ENCODE data around the gene MAP4K5.
"Not testable (repeated sequence)": the region's sequence is repeated elsewhere in the genome, so short reads cannot be mapped to it uniquely, and the experiment has no call there.

Gene MAP4K5

DNA sequence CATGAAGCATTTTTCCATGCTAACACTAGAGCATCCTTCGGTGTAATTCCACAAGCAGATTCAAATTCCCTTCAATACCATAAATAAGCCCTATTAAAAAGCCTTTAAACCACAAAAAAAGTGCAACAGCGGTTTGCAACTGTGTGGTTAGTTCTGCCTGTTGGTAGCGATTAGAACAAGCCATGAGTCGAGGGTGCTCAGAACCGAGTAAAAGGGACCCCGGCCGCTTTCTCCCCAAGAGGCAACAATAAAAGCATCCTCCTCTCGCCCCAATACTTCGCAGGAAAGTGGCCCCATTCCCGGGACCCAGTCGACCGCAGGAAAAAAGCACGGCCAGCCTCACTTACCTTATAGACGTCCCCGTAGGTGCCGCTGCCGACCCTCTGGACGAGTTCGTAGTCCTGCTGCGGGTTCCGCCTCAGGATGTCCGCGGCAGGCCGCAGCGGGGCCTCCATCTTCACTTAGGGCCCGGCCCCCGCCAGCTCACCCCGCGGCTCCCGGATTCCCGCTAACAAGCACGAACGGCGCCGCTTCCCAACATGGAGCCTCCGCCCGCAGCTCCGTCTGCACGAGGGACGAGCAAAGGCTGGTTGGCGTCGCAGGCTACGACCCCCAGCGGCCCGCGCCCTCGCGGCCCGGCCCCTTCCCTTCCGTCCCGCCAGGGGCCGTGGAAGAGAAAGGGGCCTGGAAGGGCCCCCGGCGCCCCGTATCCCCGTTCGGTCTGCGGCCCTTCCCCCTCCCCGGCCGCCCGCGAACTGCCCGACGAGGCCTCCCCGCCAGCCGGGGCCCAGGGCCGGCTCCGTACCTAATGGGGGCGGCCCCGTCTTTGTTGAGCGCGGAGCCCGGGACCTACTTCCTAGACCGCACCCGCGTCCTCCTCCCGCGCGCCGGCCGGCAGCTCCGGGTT lies 521 bp downstream of the MAP4K5 start:
- peak; percentile 18 for DNase-seq

DNA sequence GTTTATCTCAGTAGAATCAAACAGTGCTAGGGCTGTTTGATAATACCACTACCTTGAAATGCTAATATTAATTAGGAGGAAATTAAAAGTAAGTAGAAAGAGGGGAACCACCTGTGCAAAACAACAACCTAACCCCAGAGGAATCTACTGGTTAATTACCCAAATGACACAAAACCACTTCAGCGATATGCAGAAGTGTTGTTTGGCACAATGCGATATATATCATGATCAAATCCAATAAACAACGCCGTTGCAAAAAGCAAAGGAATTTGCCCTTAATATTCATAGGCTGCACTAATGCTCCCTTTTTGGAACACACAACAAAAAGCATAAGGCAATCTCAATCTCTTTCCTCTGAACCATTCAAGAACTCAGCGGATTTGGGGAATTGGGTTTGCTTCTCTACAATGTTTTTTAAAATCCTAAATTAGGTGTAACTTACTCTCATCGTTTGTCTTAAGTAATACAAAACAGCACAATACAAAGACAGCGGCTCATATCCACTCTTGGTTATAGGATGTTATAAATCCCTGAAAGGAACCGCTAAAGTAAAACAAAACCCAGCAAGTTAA lies 1.5 kb downstream of the MAP4K5 start:
- no peak for DNase-seq

DNA sequence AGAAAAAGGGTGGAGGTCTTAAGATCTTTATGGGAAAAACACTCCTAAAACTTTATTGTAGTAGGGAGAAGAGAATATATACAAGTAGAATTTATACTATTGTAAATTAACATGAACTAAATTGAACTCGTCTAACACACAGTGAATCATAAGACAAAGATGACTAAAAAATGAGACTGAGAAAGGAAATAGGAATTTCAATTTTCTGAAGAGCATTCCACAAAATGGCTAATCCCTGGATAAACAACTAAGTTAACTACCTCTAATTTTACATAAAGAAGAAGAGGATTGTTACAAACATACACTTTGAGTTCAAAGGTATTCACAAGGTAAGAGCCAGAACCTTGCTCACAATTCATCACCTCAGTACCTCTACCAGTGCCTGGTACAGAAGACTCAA lies 2.0 kb downstream of the MAP4K5 start:
- DNase-seq = no peak

DNA sequence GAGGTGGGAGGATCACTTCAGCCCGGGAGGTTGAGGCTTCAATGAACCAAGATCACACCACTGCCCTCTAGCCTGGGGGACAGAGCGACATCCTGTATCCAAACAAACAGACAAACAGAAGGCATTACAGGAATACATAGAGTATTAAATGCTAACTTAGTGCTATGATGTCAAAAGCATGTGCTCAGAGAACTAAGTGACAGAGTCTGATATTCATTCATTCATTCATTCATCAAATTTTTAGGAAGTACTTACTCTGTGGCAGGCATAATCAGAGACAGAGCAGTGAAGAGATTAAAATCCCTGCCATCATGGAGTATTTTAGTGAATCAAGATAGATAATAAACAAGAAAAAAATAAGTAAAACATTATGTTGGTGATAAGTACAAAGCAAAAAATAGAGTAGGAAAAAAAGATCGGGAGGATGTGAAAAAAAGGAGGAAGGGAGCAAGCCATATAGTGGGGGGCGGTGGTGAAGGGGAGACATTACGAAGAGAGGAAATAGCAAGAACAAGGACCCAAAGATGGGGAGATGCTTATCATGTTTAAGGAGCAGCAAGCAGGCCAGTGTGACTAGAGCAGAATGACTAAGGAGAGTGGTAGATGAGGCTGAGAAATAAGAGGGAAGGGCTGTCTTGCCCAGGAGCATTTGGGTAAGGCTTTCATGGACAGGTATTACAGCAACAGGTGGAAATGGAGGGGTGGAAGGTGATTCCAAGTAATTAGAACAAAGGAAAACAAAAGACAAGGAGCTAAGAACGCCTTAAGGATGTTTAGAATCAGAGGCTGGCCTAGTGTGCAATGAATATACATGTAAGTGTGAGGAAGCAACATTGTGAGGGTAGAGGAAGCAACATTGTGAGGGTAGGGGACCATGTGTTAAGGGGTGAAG lies 2.8 kb downstream of the MAP4K5 start:
- no peak for DNase-seq

DNA sequence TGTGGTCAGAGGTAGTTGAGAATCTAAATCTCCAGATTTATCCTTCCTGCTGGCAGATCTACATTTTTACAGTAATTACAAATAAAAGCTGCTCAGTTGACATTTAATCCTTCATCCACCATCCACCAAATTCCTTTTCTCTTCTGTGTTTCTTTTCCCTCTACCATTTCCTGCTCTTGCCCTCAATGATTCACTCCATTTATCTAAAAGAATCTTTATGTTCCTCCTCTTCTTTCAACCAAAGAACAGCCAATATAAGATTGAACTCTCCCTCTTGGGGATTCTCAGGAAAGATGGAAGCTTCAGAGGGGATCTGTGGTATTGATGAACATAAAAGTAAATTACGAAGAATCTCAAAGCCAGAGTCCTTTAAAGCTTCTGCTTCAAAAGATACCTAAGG lies 4.4 kb downstream of the MAP4K5 start:
- DNase-seq = no peak

DNA sequence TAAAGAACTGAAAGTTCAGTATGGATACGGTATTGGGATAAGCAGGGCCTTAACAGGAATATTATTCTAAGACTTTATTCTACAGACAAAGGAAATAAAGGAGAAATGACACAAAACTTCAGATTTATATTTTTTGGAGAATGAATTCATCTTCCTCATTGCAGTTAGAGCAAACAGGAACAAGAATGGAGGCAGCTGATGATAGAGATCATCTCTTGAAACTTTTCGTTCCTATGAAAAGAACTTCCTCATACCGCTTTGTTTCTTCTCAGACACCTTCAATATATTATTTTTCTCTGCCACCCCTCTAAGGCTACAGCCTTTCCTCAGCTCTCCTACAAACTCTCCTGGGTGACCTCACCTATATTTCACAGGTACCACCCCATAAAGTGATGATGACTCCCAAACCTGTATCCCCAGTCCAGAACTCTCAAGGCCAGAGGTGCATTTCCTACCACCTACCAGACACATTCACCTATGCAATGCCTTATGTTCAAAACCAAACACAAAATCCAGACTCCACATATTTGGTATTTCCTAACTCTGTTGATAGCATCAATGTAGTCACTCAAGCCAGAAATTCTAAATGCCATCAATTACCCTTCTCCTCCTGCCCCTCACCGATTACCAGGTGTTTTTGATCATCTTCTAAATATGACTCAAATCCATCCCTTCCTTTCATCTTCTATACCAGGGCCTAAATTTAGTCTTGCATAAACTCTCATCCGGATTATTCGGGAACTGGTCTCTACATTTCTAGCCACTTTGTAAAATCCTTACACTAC lies 7.4 kb downstream of the MAP4K5 start:
- no peak for DNase-seq

DNA sequence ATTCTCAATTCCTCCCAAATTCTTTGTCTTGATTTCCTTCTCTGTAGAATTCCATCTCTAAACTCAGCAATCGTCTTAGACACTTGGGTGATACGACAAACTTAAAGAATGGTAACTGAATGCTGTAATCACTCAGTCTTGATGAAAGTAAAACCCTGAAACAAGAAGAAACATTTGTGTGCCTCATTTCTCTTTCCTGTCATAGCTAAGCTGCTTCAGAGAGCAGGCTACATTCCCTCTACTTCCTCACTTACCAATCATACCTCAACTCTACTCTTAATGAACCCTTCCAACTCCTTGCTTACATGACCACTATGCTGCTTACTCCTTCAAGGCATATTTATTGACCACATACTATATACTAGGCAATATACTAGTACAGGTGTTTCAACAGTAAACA lies 8.3 kb downstream of the MAP4K5 start:
- DNase-seq = no peak

DNA sequence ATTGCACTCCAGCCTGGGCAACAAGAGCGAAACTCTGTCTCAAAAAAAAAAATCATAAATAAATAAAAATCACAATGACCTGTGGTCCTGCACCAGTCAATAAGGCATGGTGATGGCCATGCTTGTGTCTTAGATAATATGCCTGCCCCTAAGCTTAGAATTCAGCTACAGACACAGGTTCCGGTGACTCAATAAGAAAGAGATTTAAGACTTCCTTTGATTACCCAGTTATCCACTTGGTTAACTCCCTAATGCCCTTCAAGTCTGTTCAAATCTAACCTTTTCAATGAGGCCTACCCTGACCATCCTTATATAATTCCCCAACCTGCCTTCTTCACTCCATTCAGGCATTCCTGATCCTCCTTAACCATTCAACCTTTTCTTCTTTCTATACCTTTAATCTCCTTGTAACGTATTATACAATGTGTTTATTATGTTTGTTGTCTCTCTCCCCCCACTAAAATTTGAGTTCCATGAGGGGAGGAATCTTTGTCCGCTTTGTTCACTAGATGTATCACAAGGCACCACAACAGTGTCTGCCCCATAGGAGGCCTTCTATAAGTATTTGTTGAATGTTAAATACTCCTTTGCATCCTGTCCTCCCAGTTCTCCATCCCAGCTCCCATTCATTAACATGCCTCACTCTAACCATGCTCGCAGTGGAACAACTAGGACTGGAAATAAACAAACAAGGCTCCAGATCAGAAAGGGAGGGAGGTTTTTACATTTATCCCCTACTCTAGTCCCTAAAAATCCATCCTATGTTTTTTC lies 8.9 kb downstream of the MAP4K5 start:
- DNase-seq = no peak

DNA sequence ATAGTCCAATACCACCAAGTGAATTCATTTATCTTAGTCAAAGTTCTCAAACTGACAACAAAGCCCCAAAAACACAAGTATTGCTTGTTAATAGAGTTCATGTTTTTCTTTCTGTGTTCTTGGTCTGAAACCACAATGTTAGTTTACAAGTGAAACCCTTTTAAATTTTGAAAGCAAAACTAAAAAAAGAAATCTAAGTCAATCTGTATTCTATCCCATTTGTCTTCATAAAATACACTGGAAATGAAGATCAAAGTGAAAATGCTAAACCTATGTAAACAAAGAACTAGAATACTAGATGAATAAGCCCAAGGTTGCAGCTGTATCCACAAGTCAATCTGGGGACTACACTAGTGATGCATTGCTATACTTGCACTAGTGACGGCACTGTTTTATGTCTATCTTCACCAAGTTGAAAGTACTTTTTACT lies 10.4 kb downstream of the MAP4K5 start:
- no peak for DNase-seq

DNA sequence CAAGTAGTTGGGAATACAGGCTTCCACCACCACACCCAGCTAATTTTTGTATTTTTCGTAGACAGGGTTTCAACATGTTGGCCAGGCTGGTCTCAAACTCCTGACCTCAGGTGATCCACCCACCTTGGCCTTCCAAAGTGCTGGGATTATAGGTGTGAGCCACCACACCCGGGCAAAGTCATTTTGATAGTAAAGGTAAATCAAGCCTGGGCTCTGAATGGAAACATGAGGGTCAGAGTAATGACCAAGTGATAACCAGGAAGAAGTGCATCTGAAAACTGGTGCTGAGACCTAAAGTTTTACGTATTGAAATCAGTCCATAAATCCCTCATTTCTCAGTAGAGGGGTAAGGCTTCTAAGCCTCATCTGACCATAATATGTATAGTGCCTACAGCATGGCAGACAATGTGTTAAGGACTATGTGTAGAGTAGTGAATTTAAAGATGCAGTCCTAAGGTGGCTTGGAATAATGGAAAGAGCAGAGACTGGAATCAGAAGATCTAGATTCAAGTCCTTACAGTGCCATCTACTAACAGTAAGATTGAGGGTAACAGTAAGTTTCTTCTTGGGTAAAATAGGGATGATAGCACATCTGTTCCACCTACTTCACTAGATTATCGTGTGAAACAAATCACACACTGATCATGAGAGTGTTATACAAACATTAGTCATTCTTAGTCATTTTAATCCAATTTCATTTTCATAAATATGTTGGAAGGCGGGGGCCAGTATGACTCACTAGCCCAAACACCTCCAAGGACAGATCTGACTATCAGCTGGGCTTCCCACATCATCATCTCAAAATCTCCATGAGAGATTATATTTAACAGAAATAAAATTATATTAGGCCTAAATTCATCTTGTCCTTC lies 11.2 kb downstream of the MAP4K5 start:
- DNase-seq = peak; percentile 10

DNA sequence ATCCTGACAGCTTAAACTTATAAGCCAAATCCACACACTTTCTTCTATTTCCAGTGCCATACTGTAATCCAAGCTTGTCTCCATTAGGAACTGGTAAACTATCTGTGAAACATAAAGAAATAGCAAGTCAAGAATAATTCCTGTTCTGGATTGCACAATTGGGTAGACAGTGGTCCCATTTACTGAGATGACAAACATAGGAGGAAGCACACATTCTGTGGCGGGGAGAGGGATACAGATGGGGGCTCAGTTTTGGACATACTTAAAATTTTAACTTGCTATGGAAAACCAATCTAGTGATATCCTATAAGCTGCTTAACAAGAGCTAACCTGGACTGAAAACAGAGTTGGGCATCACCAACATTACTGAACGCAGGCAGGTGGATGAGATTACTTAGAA lies 16.3 kb downstream of the MAP4K5 start:
- DNase-seq = no peak

DNA sequence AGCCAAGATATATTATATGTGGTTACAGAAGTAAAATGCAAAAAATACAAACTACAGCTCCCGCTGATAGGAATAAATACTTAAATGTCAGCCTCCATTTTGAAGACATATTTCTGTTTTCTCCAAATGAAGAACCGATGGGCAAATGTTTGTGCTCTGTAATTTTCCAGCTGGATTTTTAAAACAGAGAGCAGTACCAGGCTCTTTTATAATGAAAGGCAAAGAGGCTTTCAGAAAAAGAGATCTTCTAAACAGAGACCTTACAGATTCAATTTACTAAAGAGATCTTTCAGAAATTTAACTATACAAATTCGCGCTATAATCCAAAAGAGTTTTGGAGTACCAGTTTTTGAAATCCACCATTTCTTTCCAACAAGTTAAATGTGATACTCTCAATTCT lies 19.9 kb downstream of the MAP4K5 start:
- DNase-seq = no peak

DNA sequence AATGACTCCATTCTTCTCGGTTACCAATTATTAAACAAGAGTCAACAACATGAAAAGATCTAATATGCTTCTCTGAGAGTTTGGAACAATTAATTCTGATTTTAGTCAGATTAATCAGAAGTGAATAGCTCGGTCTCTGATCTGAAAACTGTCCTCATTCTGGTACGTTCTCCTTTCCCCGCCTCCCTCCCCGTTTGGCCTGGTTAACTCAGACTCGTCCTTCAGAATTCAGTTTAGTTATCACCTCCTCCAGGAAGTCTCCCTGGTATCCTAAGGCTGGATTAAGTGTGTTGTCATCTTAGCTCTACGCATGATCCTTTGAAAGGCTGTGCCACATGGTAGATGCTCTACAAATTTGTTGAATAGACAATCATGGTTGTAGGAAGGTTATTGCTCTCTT lies 22.2 kb downstream of the MAP4K5 start:
- DNase-seq = no peak

DNA sequence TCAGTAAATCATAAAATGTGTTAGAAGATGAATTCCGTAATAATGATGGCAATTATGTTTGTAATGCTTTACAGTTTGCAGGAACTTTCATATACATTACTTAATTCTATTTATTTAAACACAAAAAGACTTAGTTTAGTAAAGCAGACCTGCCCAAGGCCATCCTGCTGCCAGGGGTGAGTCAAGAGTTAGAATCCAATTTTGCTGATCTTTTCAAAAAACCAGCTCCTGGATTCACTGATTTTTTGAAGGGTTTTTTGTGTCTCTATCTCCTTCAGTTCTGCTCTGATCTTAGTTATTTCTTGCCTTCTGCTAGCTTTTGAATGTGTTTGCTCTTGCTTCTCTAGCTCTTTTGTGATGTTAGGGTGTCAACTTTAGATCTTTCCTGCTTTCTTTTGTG lies 25.3 kb downstream of the MAP4K5 start:
- DNase-seq = not testable (repeated sequence)

DNA sequence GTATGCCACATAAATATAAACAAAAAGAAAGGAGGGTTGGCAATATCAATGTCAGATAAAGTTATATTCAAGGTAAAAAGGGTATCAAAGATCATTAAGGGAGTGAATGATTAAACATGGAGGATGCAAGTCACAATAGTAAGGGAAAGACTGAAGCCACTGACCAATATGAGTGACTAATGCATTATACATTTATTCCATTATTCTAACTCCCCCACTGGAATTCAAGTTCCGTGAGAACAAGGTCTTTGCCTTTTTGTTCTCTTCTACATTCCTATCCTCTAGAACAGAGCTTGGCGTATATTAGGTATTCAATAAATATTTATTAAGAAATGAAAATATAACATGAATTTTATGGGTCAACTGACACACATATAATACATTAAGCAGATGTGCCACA lies 30.7 kb downstream of the MAP4K5 start:
- DNase-seq = no peak

DNA sequence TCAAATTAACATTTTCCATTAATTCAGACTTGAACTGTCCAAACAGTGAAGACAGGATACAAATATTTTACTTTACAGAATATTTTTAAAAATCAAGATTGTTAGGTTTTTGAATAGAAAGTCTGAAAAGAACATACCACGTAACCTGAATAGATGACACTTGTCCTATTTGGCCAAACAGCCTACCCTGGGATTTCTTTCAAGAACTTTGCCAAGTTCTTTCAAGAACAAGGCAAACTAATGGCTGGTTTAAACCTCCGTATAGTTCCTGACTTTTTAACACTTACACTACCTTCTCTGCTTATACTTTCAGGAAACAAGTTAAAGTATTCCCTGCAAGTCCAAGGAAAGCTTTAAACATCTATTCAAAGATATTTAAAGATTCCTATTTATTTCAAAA lies 35.0 kb downstream of the MAP4K5 start:
- DNase-seq = no peak

DNA sequence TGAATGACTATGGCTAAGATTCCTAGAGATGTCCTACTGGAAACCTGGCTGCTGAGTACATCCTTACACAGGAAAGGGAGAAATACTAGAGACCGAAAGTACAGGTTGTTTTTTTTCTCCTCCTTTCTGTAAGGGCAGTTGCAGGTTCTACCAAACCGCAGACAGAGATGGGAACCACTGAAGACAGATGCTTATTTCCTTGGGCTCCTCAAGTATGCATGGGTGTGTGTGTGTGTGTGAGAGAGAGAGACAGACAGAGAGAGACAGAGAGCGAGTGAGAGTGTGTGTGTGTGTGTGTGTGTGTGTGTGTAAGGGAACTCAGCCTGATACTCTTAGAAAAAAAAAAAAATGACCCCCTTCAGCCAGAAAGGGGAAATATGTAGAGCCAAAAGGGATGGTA lies 42.5 kb downstream of the MAP4K5 start:
- DNase-seq = no peak

DNA sequence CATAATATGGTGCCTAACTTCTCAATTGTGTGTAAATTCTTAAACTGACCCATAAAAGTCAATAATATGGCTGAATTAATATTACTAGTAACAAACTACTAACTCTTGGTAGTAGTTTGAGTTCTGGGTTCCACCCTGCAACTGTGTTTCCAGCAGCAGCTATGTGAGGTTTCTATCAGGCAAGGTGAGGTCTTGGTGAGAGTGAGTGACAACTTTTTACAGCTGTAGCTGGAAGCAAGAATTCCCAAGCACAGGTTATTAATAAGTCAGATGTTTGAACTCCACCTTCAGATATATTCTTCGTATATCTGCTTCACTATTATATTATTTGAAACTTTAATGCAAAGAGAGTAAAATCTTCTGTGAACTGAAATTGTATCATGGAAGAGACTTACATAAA lies 43.8 kb downstream of the MAP4K5 start:
- DNase-seq = no peak

DNA sequence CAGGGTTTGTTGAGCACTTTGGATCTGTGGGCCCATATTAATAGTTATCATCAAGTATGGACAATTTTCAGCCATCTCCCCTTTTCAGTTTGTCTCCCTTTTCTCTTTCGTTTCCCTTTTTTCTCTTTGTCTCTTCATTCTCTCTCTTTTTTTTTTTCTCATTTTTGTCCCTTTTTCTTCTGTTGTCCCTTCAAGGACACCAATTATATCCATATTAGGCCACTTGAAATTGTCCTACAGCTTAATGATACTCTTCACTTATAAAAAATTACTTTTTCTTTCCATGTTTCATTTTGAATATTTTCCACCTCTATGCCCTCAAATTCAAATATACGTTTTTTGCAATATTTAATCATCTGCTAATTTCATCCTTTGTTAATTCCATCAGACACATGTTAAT lies 53.3 kb downstream of the MAP4K5 start:
- no peak for DNase-seq

DNA sequence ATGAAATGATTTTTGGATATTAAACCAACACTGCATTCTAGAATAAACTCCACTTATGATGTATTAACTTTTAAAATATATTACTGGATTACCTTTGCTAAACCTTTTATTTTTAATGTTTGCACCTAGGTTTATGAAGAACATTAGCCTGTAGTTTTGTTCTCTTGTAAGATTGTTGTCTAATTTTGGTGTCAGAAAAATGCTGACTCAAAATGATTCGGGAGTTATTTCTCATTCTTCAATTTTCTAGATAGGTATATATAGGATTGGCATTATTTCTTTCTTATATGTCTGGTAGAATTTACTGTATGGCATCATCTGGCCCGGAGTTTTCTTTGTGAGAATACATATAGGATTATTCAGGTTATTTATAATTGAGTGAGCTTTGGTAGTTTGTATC lies 54.6 kb downstream of the MAP4K5 start:
- no peak for DNase-seq

DNA sequence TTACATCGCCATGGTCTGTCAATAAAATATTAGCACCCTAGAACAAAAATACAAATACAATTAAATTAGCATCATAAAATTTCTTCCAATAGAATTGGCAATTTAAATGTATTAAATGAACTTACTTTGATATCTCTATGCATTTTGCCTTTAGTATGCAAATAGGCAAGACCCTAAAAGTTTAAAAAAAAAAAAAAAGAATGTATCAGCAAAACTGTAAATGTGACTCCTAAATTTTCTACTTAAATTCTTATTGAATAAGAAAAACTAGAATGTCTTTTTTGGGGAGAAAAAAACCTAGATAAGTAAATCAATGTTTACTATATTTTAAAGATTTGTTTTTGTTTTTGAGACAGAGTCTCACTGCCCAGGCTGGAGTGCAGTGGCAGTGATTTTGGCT lies 56.2 kb downstream of the MAP4K5 start:
- DNase-seq = no peak

Measured in activated CD4-positive, alpha-beta T cell treated with anti-CD3 and anti-CD28 coated beads, Interleukin-2, amount 50 U/mL, for 1 hour (primary cell).